GM21619 (cell line): ENCODE measurements around the gene YBX2.

Experiments
- ATAC-seq: cut with Tn5 transposase; IDR thresholded peaks from one replicate; pipeline ENCODE4 v1.9.1; 2021; ENCODE audit not compliant: unreplicated experiment

The YBX2 gene

DNA sequence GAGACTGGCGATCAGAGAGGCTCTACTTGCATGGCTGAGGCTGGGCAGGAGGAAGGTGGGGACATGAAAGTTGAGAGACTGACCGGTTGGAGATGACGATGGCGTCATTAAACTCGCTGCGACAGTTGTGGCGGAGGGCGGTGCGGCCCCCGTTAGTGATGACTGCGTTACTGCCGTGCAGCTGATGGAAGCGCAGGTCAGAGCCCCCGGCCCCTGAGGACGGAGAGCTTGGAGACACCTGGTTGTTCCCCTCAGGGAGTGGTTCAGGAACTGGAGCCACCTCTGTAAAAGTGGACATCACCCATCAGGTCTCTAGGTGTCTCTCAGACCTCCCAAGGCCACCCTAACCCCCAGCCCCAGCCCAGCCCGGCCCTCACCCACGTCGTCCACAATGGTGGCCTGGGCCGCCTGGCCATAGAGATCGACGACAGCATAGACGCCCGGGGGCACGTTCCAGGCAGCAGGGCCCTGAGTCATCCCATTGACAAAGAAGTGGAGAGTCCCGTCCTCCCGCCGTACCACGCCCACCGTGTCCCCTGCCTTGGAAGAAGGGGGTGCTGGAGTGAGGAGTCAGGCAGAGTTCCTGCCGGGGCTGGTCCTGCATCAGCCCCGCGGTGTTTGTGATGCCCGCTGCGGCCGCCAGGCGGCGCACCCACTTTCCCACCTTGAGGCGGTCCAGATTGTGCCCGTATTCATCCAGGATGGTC, 29.4 kb upstream of the YBX2 start:
- no peak for ATAC-seq

DNA sequence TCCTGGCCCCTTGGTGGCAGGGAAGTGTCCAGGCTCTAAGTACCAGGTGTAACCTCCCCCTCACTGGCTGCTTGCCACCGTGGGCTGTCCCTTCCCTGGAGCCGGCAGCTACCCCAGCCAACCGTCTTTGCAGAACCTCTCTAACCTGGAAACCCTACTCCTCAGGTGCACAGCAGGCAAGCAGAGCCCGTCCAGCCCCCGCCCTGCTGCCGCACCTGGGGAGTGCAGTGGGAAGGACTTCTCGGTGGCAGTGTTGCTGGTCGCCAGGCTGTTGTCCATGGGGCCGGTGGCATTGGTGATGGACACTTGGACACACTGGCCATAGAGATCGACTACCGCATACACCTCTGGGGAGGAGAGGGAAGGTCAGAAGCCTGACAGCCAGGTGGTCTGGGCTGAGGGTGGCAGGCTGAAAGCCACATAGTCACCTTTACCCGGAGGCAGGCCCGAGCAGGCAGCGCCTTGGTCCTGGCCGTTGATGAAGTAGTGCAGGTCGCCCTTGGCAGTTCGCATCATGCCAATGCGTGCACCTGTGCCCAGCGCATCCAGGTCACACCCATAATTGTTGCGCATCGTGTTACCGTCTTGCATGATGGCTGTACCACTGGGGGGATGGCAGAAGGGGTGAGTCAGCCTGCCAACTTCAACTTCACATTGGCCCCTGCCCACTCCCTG, 28.2 kb upstream of the YBX2 start:
- ATAC-seq: no peak

DNA sequence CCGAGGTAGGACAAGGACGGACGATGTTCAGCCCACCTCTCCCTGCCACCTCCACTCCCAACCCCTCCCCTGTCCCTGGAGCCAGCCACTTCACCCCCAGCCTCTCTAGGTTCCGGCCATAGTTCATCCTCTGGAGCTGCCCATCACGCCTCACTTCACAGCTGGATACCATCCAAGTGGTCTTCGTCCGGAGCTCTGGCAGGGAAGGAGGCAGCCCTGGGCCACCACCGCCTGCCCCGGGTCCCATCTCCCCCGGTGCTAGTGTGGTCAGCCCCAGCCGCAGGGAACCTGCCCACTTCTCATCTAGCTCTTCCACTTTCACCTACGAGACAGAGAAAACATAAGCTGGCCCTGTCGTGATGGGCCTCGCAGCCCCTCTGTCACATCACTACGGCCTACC, 27.0 kb upstream of the YBX2 start:
- ATAC-seq: no peak

DNA sequence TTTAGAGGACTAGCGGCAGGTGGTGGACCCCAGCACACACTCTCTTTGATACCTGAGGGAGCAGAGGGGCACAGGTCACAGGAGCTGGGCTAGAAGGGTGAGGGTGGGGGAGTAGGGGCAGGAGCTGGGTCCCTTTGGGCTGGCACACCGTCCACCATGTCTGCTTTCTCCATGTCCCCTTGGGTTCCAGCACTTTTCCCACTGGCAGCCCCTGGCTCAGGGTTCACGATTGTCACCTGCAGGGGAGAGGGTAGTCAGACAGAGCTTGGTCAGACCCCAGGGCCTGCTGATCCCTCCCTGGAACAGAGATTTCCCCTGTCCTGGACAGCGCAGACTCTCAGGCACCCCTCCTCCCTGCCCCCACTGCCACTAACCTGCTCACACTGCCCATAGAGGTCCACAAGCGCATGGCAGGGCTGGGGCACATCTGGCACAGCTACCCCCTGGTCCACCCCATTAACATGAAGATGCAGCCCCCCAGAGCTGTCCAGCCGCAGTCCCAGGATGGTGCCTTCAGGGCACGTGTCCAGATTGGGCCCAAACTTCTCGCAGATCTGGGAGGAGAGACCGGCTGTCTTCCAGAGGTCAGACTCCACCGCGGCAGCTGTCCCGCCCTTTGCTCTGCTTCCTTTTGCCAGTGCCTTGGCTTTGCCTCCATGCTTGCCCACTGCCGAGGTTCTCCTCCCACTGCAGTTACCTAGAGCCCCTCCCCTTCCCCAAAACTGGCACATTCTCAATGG, 23.9 kb upstream of the YBX2 start:
- ATAC-seq: no peak

DNA sequence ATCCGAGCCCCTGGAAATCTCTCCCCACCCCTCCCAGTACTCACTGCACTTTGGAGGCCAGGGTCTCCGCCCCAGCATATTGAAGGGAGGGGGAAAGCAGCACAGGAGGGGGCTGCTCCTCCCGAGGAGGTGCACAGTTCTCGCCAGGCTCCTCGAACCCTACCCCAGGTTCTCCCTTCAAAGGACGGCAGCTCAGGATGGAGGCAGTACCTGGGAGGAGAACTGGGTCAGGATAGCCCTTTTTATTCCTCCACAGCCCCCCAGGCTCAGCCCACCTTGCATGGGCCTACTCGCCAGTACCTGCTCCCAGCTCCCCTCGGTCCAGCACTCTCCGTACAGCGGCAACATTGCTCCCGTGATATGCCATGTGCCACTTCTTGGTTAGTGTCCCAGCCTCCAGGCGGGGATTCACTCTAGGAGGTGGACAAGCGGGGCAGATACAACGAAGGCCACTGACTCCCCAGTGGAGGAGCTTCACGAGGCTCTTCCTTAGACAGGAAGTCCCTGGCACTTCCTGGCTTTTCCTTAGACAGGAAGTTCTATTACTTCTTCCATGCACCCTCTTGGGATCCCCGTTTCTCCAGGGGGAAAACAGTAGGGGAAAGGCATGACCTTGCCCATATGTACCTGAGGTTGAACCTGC, 22.8 kb upstream of the YBX2 start:
- ATAC-seq: no peak

DNA sequence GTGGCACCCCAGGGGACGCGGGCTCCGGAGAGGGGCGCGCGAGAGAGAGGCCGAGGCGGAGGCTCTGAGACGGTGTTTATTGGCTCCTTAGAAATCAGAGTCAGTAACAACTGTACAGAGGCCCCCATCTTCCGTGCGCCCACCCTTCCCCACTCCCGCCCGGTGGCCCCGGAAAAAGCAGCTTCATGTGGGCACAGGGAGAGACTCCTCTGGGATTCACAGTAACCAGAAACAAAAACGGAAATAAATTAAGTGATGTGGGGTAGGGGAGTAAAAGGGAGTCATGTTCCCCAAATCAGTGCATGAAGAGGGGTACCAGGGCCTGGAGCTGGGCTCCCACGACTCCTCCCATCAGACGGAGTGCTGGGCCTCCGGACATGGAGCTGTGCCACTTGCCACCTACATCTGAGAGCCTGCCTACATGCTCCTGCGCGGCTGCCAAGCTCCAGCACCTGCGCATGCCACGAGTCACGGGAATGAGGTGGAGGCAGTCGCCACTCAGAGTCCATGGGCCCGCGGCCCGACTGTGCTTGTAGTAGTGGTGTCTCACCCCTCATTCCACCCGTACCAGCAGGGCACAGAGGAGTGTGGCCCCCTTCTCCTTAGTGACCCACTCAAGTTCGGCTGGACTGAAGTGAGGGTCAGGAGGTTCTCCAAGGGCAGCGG, 21.3 kb upstream of the YBX2 start:
- ATAC-seq: no peak

DNA sequence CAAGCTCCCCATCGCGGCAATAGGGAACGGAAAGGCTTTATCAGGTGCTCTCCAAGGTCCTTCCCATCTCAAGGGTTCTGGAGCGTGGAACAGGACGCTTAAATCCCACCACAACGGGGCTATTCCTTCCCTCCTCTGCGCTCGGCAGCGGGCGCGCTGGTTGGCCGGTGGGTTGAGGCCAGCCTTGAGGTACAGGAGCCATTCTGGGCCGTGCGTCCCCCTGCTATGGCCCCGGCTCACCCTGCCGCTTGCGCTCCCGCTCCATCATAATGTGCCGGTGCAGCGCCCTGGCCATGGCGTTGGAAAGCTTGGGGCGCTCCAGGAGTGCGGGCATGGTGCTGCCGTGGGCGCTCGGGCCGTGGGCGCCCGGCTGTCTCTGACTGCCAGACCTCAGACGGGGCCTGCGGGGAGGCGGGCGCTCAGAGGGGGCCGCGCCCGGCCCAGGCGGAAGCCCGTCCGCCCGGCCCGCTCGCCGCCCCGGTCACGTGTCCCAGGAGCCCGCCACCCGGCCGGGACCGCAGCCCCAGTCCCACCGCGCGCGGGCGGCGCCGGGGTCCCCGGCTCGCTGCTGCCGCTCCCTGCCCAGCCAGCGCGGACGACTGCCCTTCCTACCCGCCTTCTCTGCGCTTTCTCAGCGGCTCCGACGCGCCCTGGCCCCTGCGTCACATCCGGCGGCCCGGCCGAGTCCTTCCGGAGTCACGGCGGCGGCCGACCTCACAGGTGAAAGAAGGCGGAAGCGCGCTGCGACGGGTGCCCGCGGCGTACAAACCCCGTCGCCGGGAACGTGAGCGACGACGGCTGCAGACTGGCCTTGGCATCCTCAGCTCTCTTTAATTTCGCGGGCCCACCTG, 20.5 kb upstream of the YBX2 start, which contains the start of gene GPS2:
Gene GPS2, minus strand, starts transcription at position 642 of the 851 bp plus-strand sequence. Its CDS starts 308 bp downstream, at position 334.
- ATAC-seq: peak; percentile 72

DNA sequence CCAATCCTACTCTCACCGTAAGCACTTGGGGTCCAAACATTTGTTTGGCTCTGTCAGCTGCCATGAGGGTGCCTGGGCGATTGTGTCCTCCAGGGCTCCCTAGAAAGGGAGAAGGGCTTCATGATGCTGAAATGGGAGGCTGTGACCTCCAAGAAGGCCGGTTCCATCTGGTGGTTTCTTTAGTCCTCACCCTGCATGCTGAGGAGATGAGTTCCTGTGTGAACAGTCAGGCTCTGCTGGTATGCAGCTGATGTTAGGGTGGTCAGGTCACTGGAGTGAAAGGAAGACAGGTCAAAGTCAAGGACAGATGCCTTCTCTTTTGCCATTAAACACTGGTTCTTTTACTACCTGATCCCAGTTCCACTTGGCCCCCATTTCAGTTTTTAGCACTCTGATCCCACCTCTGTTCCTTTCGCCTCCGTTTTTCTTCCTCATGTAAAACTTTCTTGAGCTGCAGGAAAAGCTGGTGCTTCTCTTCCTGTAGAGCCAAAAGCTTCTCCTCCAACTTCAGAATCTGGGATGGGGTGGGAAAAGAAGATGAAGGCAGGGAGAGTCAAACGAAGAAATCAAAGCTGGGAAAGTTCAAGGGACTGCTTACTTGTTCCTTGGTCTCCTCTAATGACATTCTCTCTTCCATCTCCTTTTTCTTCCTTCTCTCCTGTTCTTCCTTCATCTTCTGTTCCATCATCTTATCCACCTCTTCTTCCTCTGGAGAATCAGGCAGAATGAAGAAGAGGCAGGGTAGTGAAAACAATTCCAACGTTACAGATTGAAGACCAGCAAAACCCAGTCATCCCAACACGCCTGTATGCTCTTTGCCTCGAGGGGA, 19.7 kb upstream of the YBX2 start:
- ATAC-seq: no peak

DNA sequence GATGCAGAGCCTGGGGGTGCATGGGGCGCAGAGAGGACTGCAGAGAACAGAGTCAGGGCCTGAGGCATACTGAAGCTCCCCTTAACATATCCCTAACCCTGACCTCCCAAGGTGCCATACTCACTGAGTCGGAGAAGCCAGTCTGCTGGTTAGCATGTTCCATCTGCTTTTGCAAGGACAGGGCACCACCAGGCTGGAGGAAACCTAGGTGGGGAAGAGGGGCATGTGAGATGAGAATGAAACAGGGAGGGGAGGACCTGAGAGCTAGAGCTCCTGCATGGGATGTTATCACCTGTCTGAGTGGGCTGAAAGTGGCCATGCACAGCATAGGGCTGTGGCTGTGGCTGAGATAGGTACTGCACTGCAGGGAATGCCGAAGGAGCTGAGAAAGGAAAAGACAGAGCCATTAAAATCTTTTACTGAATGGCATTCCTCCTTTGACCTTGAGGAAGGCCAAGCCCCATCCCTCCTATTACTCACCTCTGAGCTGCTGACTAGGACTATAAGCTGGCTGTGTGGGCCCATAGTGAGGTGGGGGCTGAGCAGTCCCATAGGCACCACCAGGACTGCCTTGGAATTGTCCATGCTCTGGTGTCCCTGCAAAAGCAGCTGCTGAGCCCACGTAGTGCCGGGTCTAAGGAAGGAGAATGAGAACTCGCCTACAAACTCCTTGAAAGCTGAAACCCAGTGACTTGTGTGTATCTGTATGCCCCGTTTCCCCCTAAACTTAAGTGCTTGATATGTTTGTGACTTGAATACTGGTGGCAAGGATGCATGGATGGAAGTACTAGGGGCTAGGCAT, 18.9 kb upstream of the YBX2 start:
- no peak for ATAC-seq

DNA sequence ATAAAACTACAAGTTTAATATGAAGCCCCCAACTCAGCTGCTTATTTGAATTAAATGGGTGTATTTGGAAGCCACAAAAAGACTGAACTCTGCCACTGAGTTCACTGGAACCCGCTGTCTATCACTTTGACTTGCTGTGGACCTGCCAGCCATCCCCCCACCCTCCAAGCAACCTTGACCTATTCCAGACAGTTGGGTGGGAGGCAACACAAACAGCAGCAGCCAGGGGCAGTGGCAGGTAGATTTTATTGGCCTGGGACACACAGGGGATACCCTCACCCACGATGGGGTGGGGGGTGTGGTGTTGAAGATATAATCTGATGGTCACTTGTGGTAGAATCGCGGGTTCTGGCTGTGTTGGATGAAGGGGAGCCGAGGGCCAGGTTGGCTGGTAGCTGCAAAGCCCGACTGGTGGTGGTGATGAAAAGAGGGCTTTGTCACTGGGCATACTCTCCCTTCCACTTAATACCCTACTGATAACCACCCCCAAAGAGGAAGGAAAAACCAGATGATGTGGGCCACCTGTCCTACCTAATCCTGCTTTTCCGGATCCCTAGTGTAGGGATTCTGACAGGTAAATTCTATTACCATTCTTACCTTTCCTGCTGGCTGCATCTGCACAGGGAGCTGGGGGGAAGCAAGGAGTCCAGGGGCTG, 18.1 kb upstream of the YBX2 start:
- no peak for ATAC-seq

DNA sequence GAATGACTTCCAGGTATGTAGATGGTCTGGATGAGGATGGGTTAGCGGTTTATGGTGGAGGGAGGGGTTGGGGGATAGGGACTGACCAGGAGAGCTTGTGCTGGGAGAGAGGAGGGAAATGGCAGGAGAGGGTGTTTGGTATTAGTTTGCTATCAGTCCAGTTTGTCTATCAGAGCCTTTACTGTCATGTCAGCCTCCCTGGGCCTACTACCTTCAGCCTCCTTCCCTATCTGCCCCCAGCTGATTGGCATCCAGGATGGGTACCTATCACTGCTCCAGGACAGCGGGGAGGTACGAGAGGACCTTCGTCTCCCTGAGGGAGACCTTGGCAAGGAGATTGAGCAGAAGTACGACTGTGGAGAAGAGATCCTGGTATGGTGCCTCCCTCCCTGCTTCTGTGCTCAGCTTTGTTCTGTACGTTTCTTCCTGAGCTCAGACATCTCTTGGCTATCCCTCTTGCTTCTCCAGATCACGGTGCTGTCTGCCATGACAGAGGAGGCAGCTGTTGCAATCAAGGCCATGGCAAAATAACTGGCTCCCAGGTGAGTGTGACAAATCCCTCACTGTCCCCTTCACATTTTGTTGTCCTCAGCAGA, 16.8 kb upstream of the YBX2 start:
- no peak for ATAC-seq

DNA sequence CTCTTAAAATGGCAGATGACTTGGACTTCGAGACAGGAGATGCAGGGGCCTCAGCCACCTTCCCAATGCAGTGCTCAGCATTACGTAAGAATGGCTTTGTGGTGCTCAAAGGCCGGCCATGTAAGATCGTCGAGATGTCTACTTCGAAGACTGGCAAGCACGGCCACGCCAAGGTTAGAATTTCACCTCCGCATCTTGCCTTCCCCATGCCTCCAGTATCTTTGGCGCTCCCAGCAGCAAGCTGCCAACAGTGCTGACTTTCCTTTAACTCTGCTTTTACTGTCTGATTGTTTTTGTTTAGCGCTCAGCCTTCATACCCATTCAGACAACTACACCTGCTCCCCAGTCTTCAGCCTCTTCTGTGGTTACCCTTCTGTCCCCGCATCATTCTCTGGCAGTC, 15.2 kb upstream of the YBX2 start:
- ATAC-seq: no peak

DNA sequence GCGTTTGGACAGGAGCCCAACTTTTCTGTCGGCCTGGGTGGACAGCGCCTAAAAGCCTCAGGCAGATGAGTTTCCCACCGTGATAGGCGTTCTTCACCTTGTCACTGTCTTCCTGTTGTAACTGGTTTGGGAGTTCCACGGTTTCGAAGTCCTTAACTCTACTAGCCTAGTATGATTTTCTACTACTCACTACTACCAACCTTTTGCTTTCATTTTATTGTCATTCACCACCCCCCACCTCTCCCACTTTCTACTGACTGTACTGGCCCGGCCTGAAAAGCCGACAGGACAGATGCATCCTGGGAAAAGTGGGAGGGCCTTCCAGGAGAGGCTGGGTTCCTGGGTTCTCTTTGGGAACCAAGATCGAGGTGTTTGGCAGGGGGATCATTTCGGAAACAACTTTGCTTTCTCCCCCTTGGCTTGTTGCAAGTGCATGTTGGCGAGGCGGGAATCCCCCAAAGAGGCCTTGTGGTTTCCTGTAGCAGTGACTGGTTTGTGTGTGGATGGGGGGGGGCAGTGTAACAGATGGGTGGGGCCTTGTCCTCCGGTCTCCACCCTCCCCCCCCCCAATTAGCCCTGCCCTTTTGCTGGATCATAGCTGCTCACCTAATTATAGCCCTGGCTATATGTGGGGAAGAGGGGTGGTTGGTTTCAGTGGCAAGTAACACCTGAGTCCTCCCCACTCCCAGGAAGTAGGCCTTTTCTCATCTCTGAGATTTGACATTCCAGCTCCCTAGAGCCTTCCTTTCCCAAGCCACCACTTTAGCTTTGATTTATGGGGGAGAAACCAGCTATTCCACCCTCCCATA, 14.4 kb upstream of the YBX2 start:
- no peak for ATAC-seq

DNA sequence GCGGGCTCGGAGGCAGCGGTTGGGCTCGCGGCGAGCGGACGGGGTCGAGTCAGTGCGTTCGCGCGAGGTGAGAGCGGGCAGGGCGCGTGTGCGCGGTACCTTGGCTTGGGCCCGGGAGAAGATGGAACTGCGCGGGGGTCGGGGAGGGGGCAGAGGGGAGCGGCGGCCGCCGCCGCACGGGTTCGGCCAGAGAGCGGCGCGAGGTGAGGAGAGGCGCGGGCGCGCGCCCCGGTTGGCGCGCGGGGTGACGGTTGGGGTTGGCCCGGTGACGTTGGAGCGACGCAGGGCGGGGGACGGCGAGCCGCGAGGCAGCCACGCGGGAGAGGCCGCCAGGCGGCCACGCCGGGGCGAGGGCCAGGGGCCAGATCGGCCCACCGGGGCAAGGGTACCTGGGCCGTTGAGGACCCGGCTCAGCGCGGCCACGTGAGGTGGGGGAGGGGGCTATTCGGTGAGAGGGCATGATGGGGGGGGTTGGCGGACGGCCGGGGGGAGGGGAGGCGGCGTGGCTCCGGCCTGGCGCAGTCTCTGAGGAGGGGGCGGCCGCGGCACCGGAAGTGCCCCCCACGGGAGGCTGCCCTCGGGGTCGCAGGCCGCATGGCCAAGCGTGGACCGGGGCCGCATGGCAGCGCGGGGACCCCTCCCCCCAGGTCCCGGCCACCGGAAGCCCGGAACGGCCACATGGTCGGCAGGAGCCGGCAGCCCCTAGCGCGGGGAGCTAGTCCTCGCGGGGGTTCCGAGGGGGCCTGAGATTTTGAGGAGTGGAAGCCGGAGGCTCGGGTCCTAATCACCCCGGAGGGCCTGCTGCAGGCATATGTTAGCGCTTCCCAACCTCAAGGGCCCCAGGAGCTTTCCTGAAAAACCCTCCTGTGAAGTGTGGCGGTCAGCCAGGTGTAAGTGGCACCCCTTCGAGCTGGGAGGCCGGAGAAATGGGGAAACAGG, 13.5 kb upstream of the YBX2 start:
- ATAC-seq: no peak

DNA sequence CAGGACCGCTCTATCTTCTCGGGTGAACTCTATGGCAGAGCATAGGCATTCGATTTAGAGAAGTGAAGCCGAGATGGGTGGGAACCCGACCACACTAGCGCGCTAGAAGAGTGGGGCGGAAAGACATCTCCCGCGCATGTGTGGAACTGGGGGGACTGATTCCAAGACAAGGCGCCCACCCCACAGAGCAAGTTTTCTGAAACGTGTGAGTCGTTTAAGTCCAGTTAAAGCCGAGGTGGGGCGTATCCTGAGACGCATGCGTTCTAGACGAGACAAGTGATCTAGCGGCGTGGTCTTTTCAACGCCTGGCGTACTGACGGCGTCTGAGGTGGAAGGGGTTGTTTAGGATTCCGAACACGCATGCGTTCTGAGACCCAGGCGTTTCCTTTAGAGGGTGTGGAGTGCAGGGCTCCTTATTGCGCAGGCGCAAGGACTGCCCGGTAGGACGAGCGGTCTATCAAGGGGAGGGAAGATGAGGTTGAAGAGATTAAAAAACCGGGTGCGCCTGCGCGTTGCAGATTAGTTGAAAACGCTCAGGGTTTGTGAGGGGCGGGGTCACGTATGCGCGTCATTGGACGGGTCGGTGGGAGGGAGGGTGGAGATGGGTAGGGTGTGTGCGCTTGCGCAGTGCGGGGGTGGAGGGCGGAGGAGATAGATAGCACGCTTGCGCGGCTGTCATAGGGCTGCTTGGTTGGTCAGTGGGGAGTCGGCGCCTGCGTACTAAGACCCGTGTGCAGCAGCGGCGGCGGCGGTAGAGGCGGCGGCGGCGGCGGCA, 12.7 kb upstream of the YBX2 start, which contains the start of gene EIF5A:
Gene EIF5A, plus strand, starts transcription at position 718 of the 775 bp plus-strand sequence. CDS start 2,008 bp downstream, outside the sequence.
- peak; percentile 54 for ATAC-seq
